Activated CD4-positive, alpha-beta memory T cell treated with anti-CD3 and anti-CD28 coated beads for 36 hours (primary cell): ENCODE data around the gene CDX1. TPM values are rescaled to one million over a fixed set of nuclear protein-coding genes. Genes with fewer than 3 reads are reported as not detected.

ENCODE experiments used
- CTCF ChIA-PET: fragments of 350-600 bp; sonication (Branson Sonifier 250); formaldehyde crosslinking; loops from one replicate; lab custom pipeline; 2021; ENCODE audit warnings: antibody characterized with exemption, inconsistent platforms; lab: Charles Lee
- POLR2A ChIA-PET: fragments of 350-600 bp; sonication (Branson Sonifier 250); formaldehyde crosslinking; loops from one replicate; lab custom pipeline; 2021; ENCODE audit warnings: antibody characterized with exemption; lab: Charles Lee
- DNase-seq: peaks from one replicate; pipeline ENCODE4 v3.0.0-alpha.2; 2020
- H3K27ac Mint-ChIP-seq: one replicate; pipeline ENCODE4 v1.8.0; 2021; ENCODE audit warnings: mixed read lengths
- H3K27me3 Mint-ChIP-seq: one replicate; pipeline ENCODE4 v1.8.0; 2021; ENCODE audit warnings: mixed read lengths
- H3K36me3 Mint-ChIP-seq: one replicate; pipeline ENCODE4 v1.8.0; 2021; ENCODE audit warnings: mixed read lengths
- H3K4me1 Mint-ChIP-seq: one replicate; pipeline ENCODE4 v1.8.0; 2021; ENCODE audit warnings: low read depth, mixed read lengths
- H3K4me3 Mint-ChIP-seq: one replicate; pipeline ENCODE4 v1.8.0; 2021; ENCODE audit warnings: mild to moderate bottlenecking, mixed read lengths
- H3K9me3 Mint-ChIP-seq: one replicate; pipeline ENCODE4 v1.8.0; 2021; ENCODE audit warnings: mixed read lengths
- intact Hi-C: fragments of 100-400 bp; cut with micrococcal nuclease; formaldehyde crosslinking; loops from one replicate; pipeline ENCODE4 v1.15.1; 2023
- total RNA-seq, 2 experiments: library from RNA; stranded (reverse); gene quantifications; one replicate each; pipeline ENCODE4 v1.2.3, GENCODE V29; 2021

Gene CDX1
- total RNA-seq, 2 experiments from 2014 or later = not detected

GRCh38 chr5:150172556-150172955, 6.0 kb downstream of the CDX1 start:
- DNase-seq = no peak
- ChIA-PET POLR2A (no interaction called here), CTCF (interaction anchor here (0.6 kb wide), 1 partner anchor 11 kb away, joined by 3 read pairs; no protein-coding TSS in a partner anchor)
- H3K4me1 Mint-ChIP-seq = peaks cover under 1% of the 10 kb centered on the region
- intact Hi-C loops = no loop called here
- no peaks in the 10 kb centered on the region for H3K9me3 Mint-ChIP-seq
- no peak overlapping the region for H3K4me3 Mint-ChIP-seq
- H3K27ac Mint-ChIP-seq = no peak overlapping the region
- peaks cover 26% of the 10 kb centered on the region for H3K27me3 Mint-ChIP-seq
- H3K36me3 Mint-ChIP-seq = no peaks in the 10 kb centered on the region

- Mint-ChIP-seq H3K9me3 (no peaks in the 10 kb centered on the region), H3K36me3 (no peaks in the 10 kb centered on the region), H3K27me3 (peaks cover 21% of the 10 kb centered on the region), H3K4me3 (no peak overlapping the region), H3K4me1 (no peaks in the 10 kb centered on the region), H3K27ac (no peak overlapping the region)
- no peak for DNase-seq
- CTCF ChIA-PET = interaction anchor here (0.6 kb wide), 1 partner anchor 11 kb away, joined by 3 read pairs; no protein-coding TSS in a partner anchor
- POLR2A ChIA-PET = no interaction called here
- intact Hi-C loops = no loop called here
These were observed 6.6 kb downstream of the CDX1 start for GRCh38 chr5:150173161-150173560.

GRCh38 chr5:150174285-150174684, 7.7 kb downstream of the CDX1 start:
- Mint-ChIP-seq H3K36me3 (no peaks in the 10 kb centered on the region), H3K27me3 (peaks cover 12% of the 10 kb centered on the region), H3K27ac (no peak overlapping the region), H3K4me1 (no peaks in the 10 kb centered on the region), H3K9me3 (no peaks in the 10 kb centered on the region), H3K4me3 (no peak overlapping the region)
- CTCF ChIA-PET = no interaction called here
- intact Hi-C loops = no loop called here
- DNase-seq = no peak
- POLR2A ChIA-PET = no interaction called here

- ChIA-PET CTCF (interaction anchor here (1.1 kb wide), 1 partner anchor 25 kb away, joined by 3 read pairs; no protein-coding TSS in a partner anchor), POLR2A (no interaction called here)
- Mint-ChIP-seq H3K4me1 (no peaks in the 10 kb centered on the region), H3K9me3 (no peaks in the 10 kb centered on the region), H3K27ac (no peak overlapping the region), H3K4me3 (no peak overlapping the region), H3K27me3 (peaks cover 9% of the 10 kb centered on the region), H3K36me3 (no peaks in the 10 kb centered on the region)
- no peak for DNase-seq
- intact Hi-C loops = no loop called here
These were observed 8.5 kb downstream of the CDX1 start for GRCh38 chr5:150175076-150175475.

- no peaks in the 10 kb centered on the region for H3K36me3 Mint-ChIP-seq
- H3K27me3 Mint-ChIP-seq = peaks cover 7% of the 10 kb centered on the region
- intact Hi-C loops = no loop called here
- CTCF ChIA-PET = interaction anchor here (1.1 kb wide), 1 partner anchor 26 kb away, joined by 3 read pairs; no protein-coding TSS in a partner anchor
- no peaks in the 10 kb centered on the region for H3K9me3 Mint-ChIP-seq
- H3K4me3 Mint-ChIP-seq = no peak overlapping the region
- no peak for DNase-seq
- POLR2A ChIA-PET = no interaction called here
- no peak overlapping the region for H3K27ac Mint-ChIP-seq
- H3K4me1 Mint-ChIP-seq = no peaks in the 10 kb centered on the region
These were observed 9.0 kb downstream of the CDX1 start for GRCh38 chr5:150175536-150175935.

- POLR2A ChIA-PET = no interaction called here
- intact Hi-C loops = no loop called here
- H3K27me3 Mint-ChIP-seq = peaks cover 7% of the 10 kb centered on the region
These were observed 10.3 kb downstream of the CDX1 start for GRCh38 chr5:150176745-150177477.

GRCh38 chr5:150177721-150178120, 11.1 kb downstream of the CDX1 start:
- Mint-ChIP-seq H3K27me3 (peaks cover 2% of the 10 kb centered on the region), H3K4me3 (no peak overlapping the region), H3K4me1 (no peaks in the 10 kb centered on the region), H3K36me3 (no peaks in the 10 kb centered on the region), H3K27ac (no peak overlapping the region), H3K9me3 (no peaks in the 10 kb centered on the region)
- CTCF ChIA-PET = no interaction called here
- POLR2A ChIA-PET = no interaction called here
- intact Hi-C loops = no loop called here
- DNase-seq = no peak

More at GRCh38 chr5:150176745-150177477, 10.3 kb downstream of the CDX1 start:
- H3K36me3 Mint-ChIP-seq = no peaks in the 10 kb centered on the region
- CTCF ChIA-PET = interaction anchor here (0.9 kb wide), 1 partner anchor 15 kb away, joined by 4 read pairs; no protein-coding TSS in a partner anchor
- H3K4me3 Mint-ChIP-seq = no peak overlapping the region
- no peaks in the 10 kb centered on the region for H3K4me1 Mint-ChIP-seq
- no peaks in the 10 kb centered on the region for H3K9me3 Mint-ChIP-seq
- no peak overlapping the region for H3K27ac Mint-ChIP-seq
- DNase-seq = no peak

GRCh38 chr5:150178262-150178661, 11.7 kb downstream of the CDX1 start:
- H3K9me3 Mint-ChIP-seq = no peaks in the 10 kb centered on the region
- no peaks in the 10 kb centered on the region for H3K4me1 Mint-ChIP-seq
- H3K27me3 Mint-ChIP-seq = peaks cover 2% of the 10 kb centered on the region
- intact Hi-C loops = no loop called here
- H3K27ac Mint-ChIP-seq = no peak overlapping the region
- H3K36me3 Mint-ChIP-seq = no peaks in the 10 kb centered on the region
- no peak overlapping the region for H3K4me3 Mint-ChIP-seq
- ChIA-PET POLR2A (no interaction called here), CTCF (no interaction called here)
- DNase-seq = no peak

- Mint-ChIP-seq H3K27ac (no peak overlapping the region), H3K36me3 (no peaks in the 10 kb centered on the region), H3K4me1 (no peaks in the 10 kb centered on the region), H3K4me3 (no peak overlapping the region), H3K27me3 (no peaks in the 10 kb centered on the region), H3K9me3 (no peaks in the 10 kb centered on the region)
- intact Hi-C loops = no loop called here
- POLR2A ChIA-PET = no interaction called here
- CTCF ChIA-PET = no interaction called here
- DNase-seq = no peak
These were observed 12.5 kb downstream of the CDX1 start for GRCh38 chr5:150179019-150179620.

GRCh38 chr5:150180241-150181026, 13.9 kb downstream of the CDX1 start:
- DNase-seq = no peak
- H3K27ac Mint-ChIP-seq = no peak overlapping the region
- H3K4me1 Mint-ChIP-seq = no peaks in the 10 kb centered on the region
- ChIA-PET POLR2A (no interaction called here), CTCF (no interaction called here)
- H3K27me3 Mint-ChIP-seq = no peaks in the 10 kb centered on the region
- H3K36me3 Mint-ChIP-seq = no peaks in the 10 kb centered on the region
- H3K9me3 Mint-ChIP-seq = no peaks in the 10 kb centered on the region
- intact Hi-C loops = no loop called here
- H3K4me3 Mint-ChIP-seq = no peak overlapping the region

GRCh38 chr5:150181027-150181426, 14.4 kb downstream of the CDX1 start:
- H3K36me3 Mint-ChIP-seq = no peaks in the 10 kb centered on the region
- H3K27ac Mint-ChIP-seq = no peak overlapping the region
- no peaks in the 10 kb centered on the region for H3K27me3 Mint-ChIP-seq
- H3K9me3 Mint-ChIP-seq = no peaks in the 10 kb centered on the region
- intact Hi-C loops = no loop called here
- H3K4me1 Mint-ChIP-seq = no peaks in the 10 kb centered on the region
- ChIA-PET POLR2A (no interaction called here), CTCF (no interaction called here)
- no peak for DNase-seq
- no peak overlapping the region for H3K4me3 Mint-ChIP-seq
